ENCODE results near the gene CPNE4.

The CPNE4 gene

GRCh38 chr3:132022914-132023313 lies 11.9 kb downstream of the CPNE4 start:
- no peak for DNase-seq (ENCODE audit: low read depth, low spot score)
- POLR2A ChIA-PET, result no interaction called here
- CTCF ChIA-PET, result interaction anchor here (0.7 to 7.7 kb wide), 2 partner anchors 15 to 228 kb away, joined by 5 to 49 read pairs; no protein-coding TSS in a partner anchor
- TF ChIP-seq CTCF (IDR thresholded peaks at IDR 0.05; ENCODE audit: insufficient read depth, low read length, missing control alignments), result no peak
- no peak overlapping the region for H3K4me3 ChIP-seq (ENCODE audit: low read depth, low read length)

- CTCF ChIA-PET, result interaction anchor here (0.9 to 7.7 kb wide), 3 partner anchors 10 to 225 kb away, joined by 3 to 49 read pairs (median 5); no protein-coding TSS in a partner anchor
- TF ChIP-seq CTCF (IDR thresholded peaks at IDR 0.05; ENCODE audit: insufficient read depth, low read length, missing control alignments), result no peak
Measured at GRCh38 chr3:132020058-132020457, 14.8 kb downstream of the CPNE4 start.

GRCh38 chr3:132017137-132017536 lies 17.7 kb downstream of the CPNE4 start:
- H3K4me3 ChIP-seq (ENCODE audit: low read depth, low read length), result no peak overlapping the region
- POLR2A ChIA-PET, result no interaction called here
- no peak for DNase-seq (ENCODE audit: low read depth, low spot score)
- TF ChIP-seq CTCF (IDR thresholded peaks at IDR 0.05; ENCODE audit: insufficient read depth, low read length, missing control alignments), result no peak
- CTCF ChIA-PET, result interaction anchor here (0.6 to 7.7 kb wide), 6 partner anchors 9 to 222 kb away, joined by 3 to 49 read pairs (median 3); partner anchors contain the start of gene CPNE4

More at GRCh38 chr3:132020058-132020457, 14.8 kb downstream of the CPNE4 start:
- H3K4me3 ChIP-seq (ENCODE audit: low read depth, low read length), result no peak overlapping the region
- POLR2A ChIA-PET, result no interaction called here
- no peak for DNase-seq (ENCODE audit: low read depth, low spot score)

- no peak overlapping the region for H3K4me3 ChIP-seq (ENCODE audit: low read depth, low read length)
Measured at GRCh38 chr3:132016061-132017041, 18.5 kb downstream of the CPNE4 start.

GRCh38 chr3:132014105-132014504 lies 20.7 kb downstream of the CPNE4 start:
- DNase-seq (ENCODE audit: low read depth, low spot score), result no peak
- POLR2A ChIA-PET, result no interaction called here
- no peak overlapping the region for H3K4me3 ChIP-seq (ENCODE audit: low read depth, low read length)
- no peak for TF ChIP-seq CTCF (IDR thresholded peaks at IDR 0.05; ENCODE audit: insufficient read depth, low read length, missing control alignments)
- CTCF ChIA-PET, result interaction anchor here (0.9 to 2.9 kb wide), 4 partner anchors 11 to 219 kb away, joined by 3 to 11 read pairs (median 6); partner anchors contain the start of gene CPNE4

More at GRCh38 chr3:132016061-132017041, 18.5 kb downstream of the CPNE4 start:
- TF ChIP-seq CTCF (IDR thresholded peaks at IDR 0.05; ENCODE audit: insufficient read depth, low read length, missing control alignments), result no peak
- CTCF ChIA-PET, result interaction anchor here (0.6 to 7.7 kb wide), 12 partner anchors 8 to 221 kb away, joined by 3 to 49 read pairs (median 3); partner anchors contain the start of gene CPNE4
- DNase-seq (ENCODE audit: low read depth, low spot score), result no peak
- POLR2A ChIA-PET, result no interaction called here

GRCh38 chr3:132009241-132009640 lies 25.6 kb downstream of the CPNE4 start:
- no peak for TF ChIP-seq CTCF (IDR thresholded peaks at IDR 0.05; ENCODE audit: insufficient read depth, low read length, missing control alignments)
- no peak for DNase-seq (ENCODE audit: low read depth, low spot score)
- H3K4me3 ChIP-seq (ENCODE audit: low read depth, low read length), result no peak overlapping the region
- ChIA-PET CTCF (interaction anchor here (1.1 to 1.5 kb wide), 2 partner anchors 13 to 216 kb away, joined by 4 to 6 read pairs; no protein-coding TSS in a partner anchor), POLR2A (no interaction called here)

All from AG04449 (cell line).